Kidney (tissue), 14 donors: ENCODE results near the gene MARVELD1. TPM values are rescaled to one million over a fixed set of nuclear protein-coding genes. Genes with fewer than 3 reads are reported as not detected.

ENCODE experiments used
- DNase-seq, 5 donors: peaks; one replicate each; pipeline ENCODE4 v3.0.0-alpha.2; 2013 to 2020
- FAIRE-seq: peaks from 2 replicates; lab custom pipeline; 2012; peaks lifted over from hg19 to GRCh38; lab: Jason Lieb, UNC
- H3K27ac ChIP-seq, 2 donors: one replicate each; pipeline ENCODE4 v1.7.0; 2013; ENCODE audit warnings: low read depth in 2 of 2, low read length in 2 of 2, inconsistent platforms in 1 of 2
- H3K27me3 ChIP-seq: one replicate; pipeline ENCODE4 v1.7.1; 2013; ENCODE audit warnings: low read length, inconsistent platforms; ENCODE audit not compliant: control insufficient read depth, insufficient read depth
- H3K36me3 ChIP-seq, 3 donors: one replicate each; pipeline versions ENCODE4 v1.7.0 to v1.7.1; 2013; ENCODE audit warnings: low read length in 3 of 3, control low read depth in 1 of 3, inconsistent platforms in 1 of 3; ENCODE audit not compliant: insufficient read depth in 3 of 3, control insufficient read depth in 2 of 3
- H3K4me1 ChIP-seq, 3 donors: one replicate each; pipeline versions ENCODE4 v1.7.0 to v1.7.1; 2013; ENCODE audit warnings: low read length in 3 of 3, inconsistent platforms in 1 of 3, low read depth in 1 of 3; ENCODE audit not compliant: control insufficient read depth in 2 of 3, insufficient read depth in 2 of 3
- H3K4me3 ChIP-seq, 3 donors: one replicate each; pipeline versions ENCODE4 v1.7.0 to v1.8.1; 2013; ENCODE audit warnings: low read length in 3 of 3, control low read depth in 1 of 3, inconsistent platforms in 1 of 3
- H3K9ac ChIP-seq, 3 donors: one replicate each; pipeline versions ENCODE4 v1.7.0 to v1.7.1; 2013; ENCODE audit warnings: low read length in 3 of 3, control low read depth in 1 of 3, inconsistent platforms in 1 of 3
- H3K9me3 ChIP-seq, 3 donors: one replicate each; pipeline versions ENCODE4 v1.7.0 to v1.7.1; 2013; ENCODE audit warnings: low read length in 3 of 3, control low read depth in 1 of 3, inconsistent platforms in 1 of 3; ENCODE audit not compliant: control insufficient read depth in 2 of 3, insufficient read depth in 1 of 3
- CTCF ChIP-seq: IDR thresholded peaks from 3 replicates; pipeline ENCODE4 v1.5.1; 2012; ENCODE audit warnings: mild to moderate bottlenecking, moderate library complexity, borderline replicate concordance; ENCODE audit not compliant: insufficient read depth; ENCODE audit errors: extremely low read depth
- intact Hi-C: fragments of 100-400 bp; cut with DNase I; formaldehyde crosslinking; loops from one replicate; pipeline ENCODE4 v1.11.1; 2022
- polyA plus RNA-seq: library from polyadenylated mRNA; stranded (reverse); fragments of 350-450 nt; fragmentation: Illumina TruSeq; extraction: RNeasy Lipid Tissue Mini Kit (QIAGEN cat#74804); gene quantifications from one replicate; pipeline ENCODE4 v1.2.3, GENCODE V29; 2014; ENCODE audit warnings: low read depth, low replicate concordance; ENCODE audit not compliant: insufficient read depth
- total RNA-seq: library from RNA; stranded (reverse); fragmentation: NEBNext Ultra II Directional; extraction: Animal tissue kit (Norgen Biotek cat#: 25700); gene quantifications from one replicate; pipeline ENCODE4 v1.2.1, GENCODE V29; 2021
- donor health status: control.
- donor health status: control.
- donor health status: control.
- donor health status: control.
- donor health status: control.
- donor health status: DM: yes; HTN: yes; CAD: no.
- donor health status: Normal renal cell carcinoma (clear cell type).

Gene MARVELD1
- total and polyA plus RNA-seq, 2 donors from 2014 or later: 8.3 to 43.2 TPM

DNA sequence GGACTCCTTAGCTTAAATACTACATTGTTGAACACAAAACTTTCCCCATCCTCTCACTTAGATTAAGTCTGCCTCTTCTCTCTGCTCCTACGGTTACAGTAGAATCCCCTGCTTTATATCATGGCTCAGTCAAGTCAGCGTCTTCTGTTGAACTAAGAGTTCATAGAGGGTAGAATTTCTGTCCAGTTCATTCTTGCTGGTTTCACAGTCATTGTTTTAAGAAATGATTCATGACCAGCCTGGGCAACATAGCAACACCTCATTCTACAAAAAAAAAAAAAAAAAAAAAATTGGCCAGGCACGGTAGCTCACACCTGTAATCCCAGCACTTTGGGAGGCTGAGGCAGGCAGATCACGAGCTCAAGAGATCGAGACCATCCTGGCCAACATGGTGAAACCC is 19.7 kb downstream of the MARVELD1 start:
- peaks cover 2 to 10% (median 8%) of the 10 kb centered on the region in 3 donors for H3K4me1 ChIP-seq
- H3K9me3 ChIP-seq: no peaks in the 10 kb centered on the region
- no peak overlapping the region for H3K27ac ChIP-seq
- DNase-seq (no peak), FAIRE-seq (no peak)
- no peaks in the 10 kb centered on the region for H3K27me3 ChIP-seq
- no peak for TF ChIP-seq CTCF
- no peak overlapping the region for H3K9ac ChIP-seq
- H3K4me3 ChIP-seq: no peak overlapping the region
- no peaks in the 10 kb centered on the region for H3K36me3 ChIP-seq
- intact Hi-C loops: no loop called here

DNA sequence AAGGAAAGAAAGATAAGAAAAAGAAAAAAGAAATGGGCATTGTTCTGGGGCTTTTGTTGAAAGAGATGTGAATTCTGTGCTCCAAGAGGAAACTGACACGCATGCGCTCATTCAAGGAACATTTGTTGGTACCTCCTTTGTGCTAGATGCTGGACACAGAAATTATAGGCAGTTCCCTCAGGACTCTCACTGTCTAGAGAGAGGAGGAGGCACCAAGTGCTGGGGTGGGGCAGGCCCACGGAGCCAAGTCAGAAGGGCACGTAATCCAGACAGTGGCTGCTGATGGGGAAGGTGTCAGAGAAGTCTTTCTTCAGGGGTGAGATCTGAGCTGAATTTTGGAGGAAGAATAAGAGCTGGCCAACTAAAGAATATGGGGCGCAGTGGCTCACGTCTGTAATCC is 20.5 kb downstream of the MARVELD1 start:
- FAIRE-seq (no peak), DNase-seq (no peak)
- no peaks in the 10 kb centered on the region for H3K27me3 ChIP-seq
- H3K9me3 ChIP-seq: no peaks in the 10 kb centered on the region
- H3K4me1 ChIP-seq: peaks cover 2 to 13% (median 10%) of the 10 kb centered on the region in 3 donors
- no peaks in the 10 kb centered on the region for H3K36me3 ChIP-seq
- no peak overlapping the region for H3K4me3 ChIP-seq
- intact Hi-C loops: no loop called here
- no peak overlapping the region for H3K9ac ChIP-seq
- no peak for TF ChIP-seq CTCF
- no peak overlapping the region for H3K27ac ChIP-seq

DNA sequence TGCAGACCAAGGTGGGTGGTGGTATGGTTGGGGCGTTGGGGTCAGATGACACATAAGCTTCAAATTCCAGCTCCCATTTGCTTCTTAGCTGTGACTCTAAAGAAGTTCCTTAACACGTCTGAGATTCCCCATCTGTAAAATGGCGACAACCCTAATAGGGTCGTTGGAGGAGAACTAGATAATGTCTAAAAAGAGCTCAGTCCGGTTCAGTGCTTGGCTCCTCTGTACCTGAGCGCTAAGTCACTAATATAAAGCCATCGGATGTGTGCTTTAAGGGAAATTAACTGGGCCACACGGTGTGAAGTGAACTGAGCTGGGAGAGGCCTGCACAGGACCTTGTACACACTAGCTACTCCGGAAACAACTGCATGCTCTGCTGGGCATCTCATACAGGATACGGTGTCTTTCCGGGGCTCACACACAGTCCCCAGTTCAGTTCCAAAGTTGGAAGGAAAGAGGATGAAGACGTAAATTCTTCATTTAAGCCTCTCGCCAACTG is 22.9 kb downstream of the MARVELD1 start:
- no peak for FAIRE-seq
- Histone ChIP-seq H3K9me3 (no peaks in the 10 kb centered on the region), H3K9ac (no peak overlapping the region), H3K4me3 (peak overlapping the region; percentile 26 to 95 (median 86)), H3K4me1 (peaks cover 2 to 13% (median 10%) of the 10 kb centered on the region in 3 donors), H3K27ac (peak overlapping the region; percentile 90), H3K36me3 (peaks cover 0 to 8% (median 0%) of the 10 kb centered on the region in 3 donors), H3K27me3 (no peaks in the 10 kb centered on the region)
- intact Hi-C loops: no loop called here
- no peak for TF ChIP-seq CTCF
- no peak for DNase-seq
